Colonic mucosa (tissue), 4 donors: ENCODE results near the gene CLP1. TPM values are rescaled to one million over a fixed set of nuclear protein-coding genes. Genes with fewer than 3 reads are reported as not detected.

Source experiments
- DNase-seq: peaks from one replicate; pipeline ENCODE4 v3.0.0-alpha.2; 2020
- H3K27ac ChIP-seq: fragments of 200-600 bp; one replicate; pipeline ENCODE4 v1.8.0; 2021
- H3K27me3 ChIP-seq: fragments of 200-600 bp; one replicate; pipeline ENCODE4 v1.8.0; 2021
- H3K36me3 ChIP-seq: fragments of 200-600 bp; one replicate; pipeline ENCODE4 v1.8.0; 2021
- H3K4me1 ChIP-seq: fragments of 200-600 bp; one replicate; pipeline ENCODE4 v1.8.0; 2021; ENCODE audit warnings: mild to moderate bottlenecking
- H3K4me3 ChIP-seq: fragments of 200-600 bp; one replicate; pipeline ENCODE4 v1.8.0; 2021
- H3K9ac ChIP-seq, 2 donors: one replicate each; pipeline ENCODE4 v1.7.0; 2013; ENCODE audit warnings: control low read depth in 2 of 2, low read depth in 2 of 2, low read length in 2 of 2
- H3K9me3 ChIP-seq: fragments of 200-600 bp; one replicate; pipeline ENCODE4 v1.8.0; 2021
- CTCF ChIP-seq: fragments of 200-600 bp; IDR thresholded peaks from one replicate; pipeline ENCODE4 v1.8.0; 2022; ENCODE audit warnings: antibody characterized with exemption, mild to moderate bottlenecking
- intact Hi-C: fragments of 100-400 bp; cut with DNase I; formaldehyde crosslinking; loops from one replicate; pipeline ENCODE4 v1.14.1; 2022
- total RNA-seq, 2 donors: library from RNA; stranded (reverse); fragmentation: NEBNext Ultra II Directional in 1 of 2; extraction: Animal tissue kit (Norgen Biotek cat#: 25700) in 1 of 2; gene quantifications; one replicate each; pipeline ENCODE4 v1.2.1, GENCODE V29; 2021
- donor health status: healthy.
- donor health status: DM: no; HTN: no; CAD: no.
- donor health status: DM: no; HTN: no; CAD: no.

The CLP1 gene
- total RNA-seq, 2 donors from 2014 or later, result 13.5 to 14.9 TPM

- Histone ChIP-seq H3K27ac (no peak overlapping the region), H3K27me3 (no peaks in the 10 kb centered on the region), H3K9me3 (no peaks in the 10 kb centered on the region), H3K4me1 (no peaks in the 10 kb centered on the region), H3K4me3 (no peak overlapping the region), H3K9ac (no peak overlapping the region), H3K36me3 (no peaks in the 10 kb centered on the region)
- intact Hi-C loops, result no loop called here
- no peak for DNase-seq
- no peak for TF ChIP-seq CTCF
Observed at GRCh38 chr11:57637626-57638004, 19.9 kb upstream of the CLP1 start.

- no peak overlapping the region for H3K27ac ChIP-seq
- H3K4me3 ChIP-seq, result peak overlapping the region; percentile 54
- H3K9ac ChIP-seq, result peak overlapping the region; percentile 38 to 76
- no peak for DNase-seq
- H3K4me1 ChIP-seq, result no peaks in the 10 kb centered on the region
- intact Hi-C loops, result no loop called here
- TF ChIP-seq CTCF, result no peak
- no peaks in the 10 kb centered on the region for H3K27me3 ChIP-seq
- no peaks in the 10 kb centered on the region for H3K9me3 ChIP-seq
- H3K36me3 ChIP-seq, result no peaks in the 10 kb centered on the region
Observed at GRCh38 chr11:57638005-57638781, 19.4 kb upstream of the CLP1 start.

- no peak for TF ChIP-seq CTCF
- peak overlapping the region; percentile 38 to 76 for H3K9ac ChIP-seq
- no peaks in the 10 kb centered on the region for H3K27me3 ChIP-seq
- no peaks in the 10 kb centered on the region for H3K9me3 ChIP-seq
- H3K4me3 ChIP-seq, result peak overlapping the region; percentile 54
- DNase-seq, result no peak
- intact Hi-C loops, result no loop called here
- no peaks in the 10 kb centered on the region for H3K4me1 ChIP-seq
- no peak overlapping the region for H3K27ac ChIP-seq
- no peaks in the 10 kb centered on the region for H3K36me3 ChIP-seq
Observed at GRCh38 chr11:57638811-57639320, 18.7 kb upstream of the CLP1 start.

- no peak for TF ChIP-seq CTCF
- Histone ChIP-seq H3K9ac (no peak overlapping the region), H3K27me3 (no peaks in the 10 kb centered on the region), H3K36me3 (no peaks in the 10 kb centered on the region), H3K4me3 (no peak overlapping the region), H3K9me3 (no peaks in the 10 kb centered on the region), H3K27ac (no peak overlapping the region), H3K4me1 (no peaks in the 10 kb centered on the region)
- DNase-seq, result no peak
- intact Hi-C loops, result loop anchor here (2.0 to 10.0 kb wide), 3 partner anchors 71 to 292 kb away; partner anchors contain the start of genes SMTNL1 and TIMM10
Observed at GRCh38 chr11:57639321-57640067, 18.1 kb upstream of the CLP1 start.

- Histone ChIP-seq H3K27me3 (no peaks in the 10 kb centered on the region), H3K9me3 (no peaks in the 10 kb centered on the region), H3K36me3 (no peaks in the 10 kb centered on the region), H3K9ac (no peak overlapping the region), H3K4me1 (no peaks in the 10 kb centered on the region), H3K4me3 (no peak overlapping the region), H3K27ac (no peak overlapping the region)
- DNase-seq, result no peak
- TF ChIP-seq CTCF, result no peak
- intact Hi-C loops, result loop anchor here (2.0 to 10.0 kb wide), 3 partner anchors 71 to 293 kb away; partner anchors contain the start of genes SMTNL1 and TIMM10
Observed at GRCh38 chr11:57640068-57640800, 17.3 kb upstream of the CLP1 start.
